Nephron progenitor cell (in vitro differentiated cells): ENCODE measurements around the gene MAB21L3.
A peak's percentile ranks its signal among the peaks of the same experiment; 100 is the strongest.

Experiments
- DNase-seq: peaks from one replicate; pipeline ENCODE4 v3.0.0; 2021
- H3K27ac Mint-ChIP-seq: 2 replicates; pipeline ENCODE4 v1.8.0; 2021; ENCODE audit warnings: mild to moderate bottlenecking, moderate library complexity, mixed read lengths
- H3K27me3 Mint-ChIP-seq: 2 replicates; pipeline ENCODE4 v1.8.0; 2021; ENCODE audit warnings: mild to moderate bottlenecking, low read depth, mixed read lengths; ENCODE audit not compliant: poor library complexity
- H3K36me3 Mint-ChIP-seq: 2 replicates; pipeline ENCODE4 v1.8.0; 2021; ENCODE audit warnings: low read depth, mixed read lengths
- H3K4me1 Mint-ChIP-seq: 2 replicates; pipeline ENCODE4 v1.8.0; 2021; ENCODE audit warnings: mixed read lengths
- H3K4me3 Mint-ChIP-seq: 2 replicates; pipeline ENCODE4 v1.8.0; 2021; ENCODE audit warnings: mild to moderate bottlenecking, moderate library complexity, mixed read lengths
- H3K9me3 Mint-ChIP-seq: 2 replicates; pipeline ENCODE4 v1.8.0; 2021; ENCODE audit warnings: mild to moderate bottlenecking, moderate library complexity, mixed read lengths
- CTCF ChIP-seq: fragments of 200-600 bp; sonication (generic); IDR thresholded peaks from 2 replicates; pipeline ENCODE4 v1.5.0; 2021; ENCODE audit warnings: antibody characterized with exemption

The MAB21L3 gene

GRCh38 chr1:116111524-116112021 is 374 bp downstream of the MAB21L3 start:
- peak overlapping the region; percentile 64 for H3K27ac Mint-ChIP-seq
- no peak for DNase-seq

GRCh38 chr1:116112388-116113140 is 1.4 kb downstream of the MAB21L3 start:
- no peaks in the 10 kb centered on the region for H3K36me3 Mint-ChIP-seq
- no peak overlapping the region for H3K4me3 Mint-ChIP-seq
- no peak for TF ChIP-seq CTCF
- DNase-seq: no peak
- H3K27me3 Mint-ChIP-seq: peaks cover 18% of the 10 kb centered on the region
- H3K27ac Mint-ChIP-seq: no peak overlapping the region
- peaks cover 41% of the 10 kb centered on the region for H3K4me1 Mint-ChIP-seq
- H3K9me3 Mint-ChIP-seq: no peaks in the 10 kb centered on the region

More at GRCh38 chr1:116111524-116112021, 374 bp downstream of the MAB21L3 start:
- no peaks in the 10 kb centered on the region for H3K36me3 Mint-ChIP-seq
- H3K4me1 Mint-ChIP-seq: peaks cover 41% of the 10 kb centered on the region
- H3K9me3 Mint-ChIP-seq: no peaks in the 10 kb centered on the region
- H3K4me3 Mint-ChIP-seq: peak overlapping the region; percentile 37
- peaks cover 18% of the 10 kb centered on the region for H3K27me3 Mint-ChIP-seq
- no peak for TF ChIP-seq CTCF

GRCh38 chr1:116113615-116114014 is 2.4 kb downstream of the MAB21L3 start:
- TF ChIP-seq CTCF: no peak
- Mint-ChIP-seq H3K4me3 (no peak overlapping the region), H3K27me3 (peaks cover 18% of the 10 kb centered on the region), H3K36me3 (no peaks in the 10 kb centered on the region), H3K27ac (no peak overlapping the region), H3K4me1 (peaks cover 41% of the 10 kb centered on the region), H3K9me3 (no peaks in the 10 kb centered on the region)
- no peak for DNase-seq

- no peaks in the 10 kb centered on the region for H3K36me3 Mint-ChIP-seq
- peaks cover 18% of the 10 kb centered on the region for H3K27me3 Mint-ChIP-seq
- no peaks in the 10 kb centered on the region for H3K9me3 Mint-ChIP-seq
- DNase-seq: no peak
- TF ChIP-seq CTCF: no peak
- no peak overlapping the region for H3K4me3 Mint-ChIP-seq
- H3K27ac Mint-ChIP-seq: no peak overlapping the region
- peaks cover 30% of the 10 kb centered on the region for H3K4me1 Mint-ChIP-seq
Measured at GRCh38 chr1:116115476-116116439, 4.6 kb downstream of the MAB21L3 start.

- no peak for TF ChIP-seq CTCF
- Mint-ChIP-seq H3K36me3 (no peaks in the 10 kb centered on the region), H3K4me1 (peaks cover 7% of the 10 kb centered on the region), H3K9me3 (no peaks in the 10 kb centered on the region), H3K27me3 (peaks cover 13% of the 10 kb centered on the region), H3K27ac (no peak overlapping the region), H3K4me3 (no peak overlapping the region)
- DNase-seq: no peak
Measured at GRCh38 chr1:116118471-116118870, 7.3 kb downstream of the MAB21L3 start.
